Lower leg skin (tissue), 3 donors: ENCODE results near the gene GLTP.

ENCODE experiments used
- POLR2A ChIP-seq, 2 donors: fragments of 450-650 bp; IDR thresholded peaks; one replicate each; pipeline ENCODE4 v1.6.1; 2016 to 2017; ENCODE audit warnings: antibody characterized with exemption in 2 of 2, mild to moderate bottlenecking in 1 of 2, moderate library complexity in 1 of 2
- TF ChIP-seq, protein P1 (sequence below), 3 donors: fragments of 450-650 bp; IDR thresholded peaks; one replicate each; pipeline ENCODE4 v1.5.1; 2016; ENCODE audit warnings: antibody characterized with exemption in 3 of 3, mild to moderate bottlenecking in 3 of 3, moderate library complexity in 2 of 3

GRCh38 chr12:109822416-109822815 lies 57.9 kb downstream of the GLTP start:
- TF ChIP-seq, protein P1, sequence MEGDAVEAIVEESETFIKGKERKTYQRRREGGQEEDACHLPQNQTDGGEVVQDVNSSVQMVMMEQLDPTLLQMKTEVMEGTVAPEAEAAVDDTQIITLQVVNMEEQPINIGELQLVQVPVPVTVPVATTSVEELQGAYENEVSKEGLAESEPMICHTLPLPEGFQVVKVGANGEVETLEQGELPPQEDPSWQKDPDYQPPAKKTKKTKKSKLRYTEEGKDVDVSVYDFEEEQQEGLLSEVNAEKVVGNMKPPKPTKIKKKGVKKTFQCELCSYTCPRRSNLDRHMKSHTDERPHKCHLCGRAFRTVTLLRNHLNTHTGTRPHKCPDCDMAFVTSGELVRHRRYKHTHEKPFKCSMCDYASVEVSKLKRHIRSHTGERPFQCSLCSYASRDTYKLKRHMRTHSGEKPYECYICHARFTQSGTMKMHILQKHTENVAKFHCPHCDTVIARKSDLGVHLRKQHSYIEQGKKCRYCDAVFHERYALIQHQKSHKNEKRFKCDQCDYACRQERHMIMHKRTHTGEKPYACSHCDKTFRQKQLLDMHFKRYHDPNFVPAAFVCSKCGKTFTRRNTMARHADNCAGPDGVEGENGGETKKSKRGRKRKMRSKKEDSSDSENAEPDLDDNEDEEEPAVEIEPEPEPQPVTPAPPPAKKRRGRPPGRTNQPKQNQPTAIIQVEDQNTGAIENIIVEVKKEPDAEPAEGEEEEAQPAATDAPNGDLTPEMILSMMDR (IDR thresholded peaks at IDR 0.05), result no peak
- TF ChIP-seq POLR2A (IDR thresholded peaks at IDR 0.05), result no peak
